ENCODE measurements around the gene CFD. TPM values are rescaled to one million over a fixed set of nuclear protein-coding genes. Genes with fewer than 3 reads are reported as not detected.

The CFD gene
- total RNA-seq, 1 donor from 2014 or later = 5.2 TPM

DNA sequence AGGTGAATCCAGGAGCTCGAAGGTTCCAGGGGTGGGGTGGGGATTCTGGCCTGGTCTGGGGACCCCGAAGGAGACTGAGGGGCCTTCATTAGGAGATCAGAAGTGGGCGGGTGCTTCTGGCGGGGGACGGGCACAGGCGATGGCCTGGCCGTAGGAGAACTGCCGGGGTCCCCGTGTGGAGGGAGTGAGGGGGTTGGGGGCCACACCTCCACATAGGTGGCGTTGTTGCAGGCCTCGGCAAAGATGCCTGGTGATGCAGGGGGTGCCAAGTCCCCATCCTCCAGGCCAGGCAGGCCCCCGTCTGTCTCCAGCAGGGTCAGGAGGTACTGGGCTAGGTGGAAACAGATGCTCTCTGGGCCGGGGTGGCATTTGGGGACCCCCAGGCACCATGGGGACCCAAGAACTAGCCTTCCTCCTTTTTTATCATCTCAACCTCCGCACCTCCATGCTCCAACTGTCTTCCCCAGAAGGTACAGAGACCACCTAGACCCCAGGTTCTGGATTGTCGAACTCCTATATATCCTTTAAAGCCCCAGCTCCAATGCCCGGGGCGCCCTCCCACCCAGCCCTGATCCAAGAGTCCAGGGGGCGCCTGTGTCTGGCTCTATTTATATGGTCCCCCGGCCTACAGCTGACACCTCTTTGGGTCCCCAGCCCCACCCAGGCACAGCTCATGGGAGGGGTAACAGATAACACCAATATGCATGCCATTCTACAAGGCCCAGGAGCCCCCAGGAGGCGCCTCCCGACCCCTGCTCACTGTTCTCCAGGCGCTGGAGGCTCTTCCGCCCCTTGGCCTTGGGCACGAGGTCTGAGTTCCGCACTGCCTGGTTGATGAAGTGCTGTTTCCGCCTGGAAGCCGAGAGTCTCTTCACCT lies 42.0 kb downstream of the CFD start:
- TF ChIP-seq, protein P1, sequence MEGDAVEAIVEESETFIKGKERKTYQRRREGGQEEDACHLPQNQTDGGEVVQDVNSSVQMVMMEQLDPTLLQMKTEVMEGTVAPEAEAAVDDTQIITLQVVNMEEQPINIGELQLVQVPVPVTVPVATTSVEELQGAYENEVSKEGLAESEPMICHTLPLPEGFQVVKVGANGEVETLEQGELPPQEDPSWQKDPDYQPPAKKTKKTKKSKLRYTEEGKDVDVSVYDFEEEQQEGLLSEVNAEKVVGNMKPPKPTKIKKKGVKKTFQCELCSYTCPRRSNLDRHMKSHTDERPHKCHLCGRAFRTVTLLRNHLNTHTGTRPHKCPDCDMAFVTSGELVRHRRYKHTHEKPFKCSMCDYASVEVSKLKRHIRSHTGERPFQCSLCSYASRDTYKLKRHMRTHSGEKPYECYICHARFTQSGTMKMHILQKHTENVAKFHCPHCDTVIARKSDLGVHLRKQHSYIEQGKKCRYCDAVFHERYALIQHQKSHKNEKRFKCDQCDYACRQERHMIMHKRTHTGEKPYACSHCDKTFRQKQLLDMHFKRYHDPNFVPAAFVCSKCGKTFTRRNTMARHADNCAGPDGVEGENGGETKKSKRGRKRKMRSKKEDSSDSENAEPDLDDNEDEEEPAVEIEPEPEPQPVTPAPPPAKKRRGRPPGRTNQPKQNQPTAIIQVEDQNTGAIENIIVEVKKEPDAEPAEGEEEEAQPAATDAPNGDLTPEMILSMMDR (conservative IDR thresholded peaks at IDR 0.05; ENCODE audit: low read depth, low read length) = no peak
- H3K4me3 ChIP-seq (ENCODE audit: low read depth, low read length) = no peak overlapping the region
- no peak for DNase-seq (ENCODE audit: low read depth)

DNA sequence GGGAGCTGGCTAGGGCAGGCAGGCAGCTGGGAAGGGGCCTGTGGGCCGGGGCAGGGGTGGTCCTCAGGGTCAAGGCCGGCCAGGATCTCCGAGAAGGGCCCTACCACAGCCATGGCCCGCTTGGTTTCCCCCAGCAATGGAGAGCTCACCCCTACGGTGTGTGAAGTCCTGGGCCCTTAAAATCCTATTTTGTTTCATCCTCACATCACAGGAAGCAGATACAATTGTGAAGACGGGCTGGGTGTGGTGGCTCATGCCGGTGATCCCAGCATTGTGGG lies 42.6 kb downstream of the CFD start:
- H3K4me3 ChIP-seq (ENCODE audit: low read depth, low read length) = no peak overlapping the region
- TF ChIP-seq, protein P1 (conservative IDR thresholded peaks at IDR 0.05; ENCODE audit: low read depth, low read length) = no peak

DNA sequence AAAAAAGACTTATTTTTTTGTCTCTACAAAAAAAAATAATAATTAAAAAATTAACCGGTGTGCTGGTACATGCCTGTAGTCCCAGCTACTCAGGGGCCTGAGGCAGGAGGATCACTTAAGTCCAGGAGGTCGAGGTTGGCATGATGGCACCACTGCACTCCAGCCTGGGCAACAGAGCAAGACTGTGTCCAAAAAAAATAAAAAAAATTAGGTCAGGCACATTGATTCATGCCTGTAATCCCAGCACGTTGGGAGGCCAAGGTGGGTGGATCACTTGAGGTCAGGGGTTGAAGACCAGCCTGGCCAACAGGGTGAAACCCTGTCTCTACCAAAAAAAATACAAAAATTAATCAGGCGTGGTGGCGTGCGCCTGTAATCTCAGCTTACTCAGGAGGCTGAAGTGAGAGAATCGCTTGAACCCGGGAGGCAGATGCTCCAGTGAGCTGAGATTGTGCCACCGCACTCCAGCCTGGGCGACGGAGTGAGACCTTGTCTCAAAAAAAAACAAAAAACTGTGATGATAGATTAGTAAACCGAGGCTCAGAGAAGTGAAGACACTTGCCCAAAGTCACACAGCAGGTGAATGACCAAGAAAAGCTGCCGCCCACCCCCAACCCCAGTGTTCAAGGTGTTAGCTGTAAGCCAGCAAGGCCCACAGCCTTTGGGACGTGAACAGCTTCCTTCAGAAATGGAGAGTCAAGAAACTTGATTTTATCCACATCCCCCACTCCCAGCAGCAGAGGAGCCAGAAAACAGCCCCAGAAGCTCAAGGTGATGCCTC lies 43.2 kb downstream of the CFD start:
- no peak overlapping the region for H3K4me3 ChIP-seq (ENCODE audit: low read depth, low read length)
- no peak for DNase-seq (ENCODE audit: low read depth)
- TF ChIP-seq, protein P1 (conservative IDR thresholded peaks at IDR 0.05; ENCODE audit: low read depth, low read length) = no peak

More for the DNA sequence above, 42.6 kb downstream of the CFD start:
- DNase-seq (ENCODE audit: low read depth) = no peak

DNA sequence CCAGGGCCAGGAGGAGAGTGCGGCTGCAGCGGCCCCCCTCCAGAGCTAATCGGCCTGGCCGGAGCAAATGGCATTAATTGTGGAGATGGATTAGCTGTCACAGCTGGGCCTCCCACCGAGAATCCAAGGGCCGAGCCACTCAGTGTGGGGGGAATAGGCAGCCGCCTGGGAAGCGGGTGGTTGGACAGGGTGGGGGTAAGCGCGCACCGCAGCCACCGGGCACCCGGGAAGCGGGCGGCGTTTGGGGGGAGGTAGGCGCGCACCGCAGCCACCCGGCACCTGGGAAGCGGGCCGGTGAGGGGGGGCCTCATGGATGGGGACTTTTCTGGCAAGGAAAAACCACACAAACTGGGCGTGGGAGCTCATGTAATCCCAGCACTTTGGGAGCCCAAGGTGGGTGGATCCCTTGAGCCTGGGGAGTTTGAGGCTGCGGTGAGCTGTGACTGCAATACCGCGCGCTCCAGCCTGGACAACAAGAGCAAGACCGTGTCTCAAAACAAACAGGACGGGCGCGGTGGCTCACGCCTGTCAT lies 43.9 kb downstream of the CFD start:
- TF ChIP-seq, protein P1 (conservative IDR thresholded peaks at IDR 0.05; ENCODE audit: low read depth, low read length) = no peak
- no peak for DNase-seq (ENCODE audit: low read depth)
- H3K4me3 ChIP-seq (ENCODE audit: low read depth, low read length) = no peak overlapping the region

DNA sequence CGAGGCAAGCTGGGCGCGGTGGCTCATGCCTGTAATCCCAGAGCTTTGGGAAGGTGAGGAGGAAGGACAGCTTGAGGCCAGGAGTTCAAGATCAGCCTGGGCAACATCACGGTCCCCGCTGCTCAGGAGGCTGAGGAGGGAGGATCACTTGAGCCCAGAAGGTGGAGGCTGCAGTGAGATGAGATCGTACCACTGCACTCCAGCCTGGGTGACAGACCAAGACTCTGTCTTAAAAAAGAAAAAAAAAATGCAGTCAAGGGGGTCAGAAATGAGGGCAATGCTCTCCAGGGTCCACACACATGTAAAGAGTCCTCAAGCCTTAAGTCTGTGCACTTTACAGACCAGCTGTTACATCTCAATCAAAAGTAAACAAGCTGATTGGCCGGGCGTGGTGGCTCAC lies 45.1 kb downstream of the CFD start:
- no peak overlapping the region for H3K4me3 ChIP-seq (ENCODE audit: low read depth, low read length)
- no peak for DNase-seq (ENCODE audit: low read depth)
- TF ChIP-seq, protein P1 (conservative IDR thresholded peaks at IDR 0.05; ENCODE audit: low read depth, low read length) = no peak

DNA sequence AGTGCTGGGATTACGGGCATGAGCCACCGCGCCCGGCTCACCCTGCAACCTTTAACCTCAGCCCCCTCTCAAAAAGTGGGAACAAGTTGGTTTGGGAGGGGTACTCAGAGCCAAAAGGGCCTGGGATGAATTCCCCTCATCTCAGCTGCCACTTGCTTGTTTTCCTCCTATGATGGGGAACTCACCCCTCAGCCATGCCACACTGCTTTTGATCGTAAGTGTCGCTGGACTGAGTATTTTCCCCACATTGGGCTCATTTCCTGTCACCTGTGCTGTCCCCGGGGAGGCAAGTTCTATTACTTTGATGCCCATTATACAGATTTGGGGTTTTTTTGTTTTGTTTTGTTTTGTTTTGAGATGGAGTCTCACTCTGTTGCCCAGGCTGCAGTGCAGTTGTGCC lies 47.0 kb downstream of the CFD start:
- TF ChIP-seq, protein P1 (conservative IDR thresholded peaks at IDR 0.05; ENCODE audit: low read depth, low read length) = no peak
- no peak for DNase-seq (ENCODE audit: low read depth)

More for the DNA sequence above, 47.0 kb downstream of the CFD start:
- no peak overlapping the region for H3K4me3 ChIP-seq (ENCODE audit: low read depth, low read length)
